T-helper 9 cell (primary cell): Measurements from ENCODE around the gene COL1A2.

Experiments
- DNase-seq: peaks from one replicate; pipeline ENCODE4 v3.0.0-alpha.2; 2020

COL1A2 gene

GRCh38 chr7:94439893-94440381 is 45.2 kb downstream of the COL1A2 start:
- DNase-seq, result no peak

DNA sequence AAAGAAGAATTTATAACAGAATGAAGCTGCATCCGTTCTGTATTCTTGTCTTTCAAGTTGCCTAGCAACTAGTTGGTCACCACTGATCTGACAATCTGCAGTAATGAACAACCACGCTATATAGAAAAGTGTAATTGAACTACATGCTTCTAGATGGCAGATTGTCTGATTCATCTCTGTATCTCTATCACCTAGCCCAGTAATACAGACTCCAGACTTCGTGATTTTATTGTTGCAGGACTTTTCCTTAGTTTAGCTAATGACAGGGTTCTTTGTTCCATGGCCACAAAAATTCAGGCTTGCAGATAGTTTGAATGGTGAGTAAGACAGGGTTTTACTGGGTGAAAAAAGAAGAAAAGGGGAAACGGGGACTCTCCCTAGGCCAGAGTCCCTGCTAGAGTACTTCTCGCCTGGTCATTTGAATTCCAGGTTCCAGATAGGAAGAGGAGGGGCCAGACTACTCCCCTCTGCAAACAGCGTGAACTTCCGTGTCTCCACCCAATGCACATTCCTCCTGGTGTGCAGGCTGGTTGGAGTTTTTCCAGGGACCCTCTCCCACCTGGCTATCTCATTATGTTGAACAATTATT is 45.9 kb downstream of the COL1A2 start:
- DNase-seq, result no peak

DNA sequence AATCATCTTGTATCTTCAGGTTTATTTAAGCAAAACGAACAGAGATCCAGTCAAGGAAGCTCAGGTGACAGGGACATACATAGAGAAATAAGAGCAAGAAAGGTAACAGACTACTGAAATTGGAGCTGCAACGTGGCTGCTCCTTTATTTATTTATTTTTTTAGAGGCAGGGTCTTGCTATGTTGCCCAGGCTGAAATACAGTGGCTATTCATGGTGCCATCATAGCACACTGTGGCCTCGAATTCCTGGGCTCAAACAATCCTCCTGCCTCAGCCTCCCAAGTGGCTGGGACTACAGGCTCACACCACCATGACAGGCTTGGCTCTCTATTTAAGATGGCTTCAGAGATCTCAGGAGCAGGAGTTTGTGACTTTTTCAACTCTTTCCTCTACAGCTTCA is 46.4 kb downstream of the COL1A2 start:
- no peak for DNase-seq

DNA sequence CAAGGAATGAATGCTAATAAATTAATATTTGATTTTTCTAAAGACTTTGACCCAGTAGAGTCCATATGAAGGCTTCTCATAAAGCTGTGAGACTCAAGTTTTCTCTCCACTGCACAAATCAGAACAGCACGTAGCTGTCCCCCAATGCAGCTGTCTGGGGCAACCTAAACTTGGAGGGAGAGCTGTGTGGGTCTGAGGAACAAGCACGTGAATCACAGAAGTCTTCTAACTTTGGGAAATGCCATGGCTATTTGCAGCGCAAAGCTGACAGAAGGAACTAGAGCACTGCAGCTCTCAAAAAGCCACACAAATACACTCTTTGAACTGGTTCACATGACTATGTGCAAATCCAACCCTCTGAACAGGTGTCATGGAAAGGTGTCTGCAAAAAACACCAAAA is 47.9 kb downstream of the COL1A2 start:
- no peak for DNase-seq

DNA sequence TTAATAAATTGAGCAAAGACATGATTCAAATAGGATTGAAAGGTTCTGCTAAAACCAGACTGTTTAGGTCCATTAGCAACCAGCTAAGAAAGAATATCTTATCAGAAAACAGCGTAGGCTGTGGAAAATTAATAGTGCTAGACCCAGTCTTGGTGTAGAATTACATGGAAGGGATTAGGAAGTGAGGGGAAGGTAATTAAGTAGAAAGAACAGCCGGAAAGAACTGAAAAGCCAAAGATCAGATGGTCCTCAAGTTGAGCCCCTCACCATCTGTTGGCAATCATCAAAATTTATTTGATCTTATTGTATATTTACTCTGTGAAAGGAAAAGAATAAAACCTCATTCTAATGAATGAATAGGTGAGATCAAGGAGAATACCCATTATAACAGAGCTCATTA is 50.1 kb downstream of the COL1A2 start:
- DNase-seq, result no peak

DNA sequence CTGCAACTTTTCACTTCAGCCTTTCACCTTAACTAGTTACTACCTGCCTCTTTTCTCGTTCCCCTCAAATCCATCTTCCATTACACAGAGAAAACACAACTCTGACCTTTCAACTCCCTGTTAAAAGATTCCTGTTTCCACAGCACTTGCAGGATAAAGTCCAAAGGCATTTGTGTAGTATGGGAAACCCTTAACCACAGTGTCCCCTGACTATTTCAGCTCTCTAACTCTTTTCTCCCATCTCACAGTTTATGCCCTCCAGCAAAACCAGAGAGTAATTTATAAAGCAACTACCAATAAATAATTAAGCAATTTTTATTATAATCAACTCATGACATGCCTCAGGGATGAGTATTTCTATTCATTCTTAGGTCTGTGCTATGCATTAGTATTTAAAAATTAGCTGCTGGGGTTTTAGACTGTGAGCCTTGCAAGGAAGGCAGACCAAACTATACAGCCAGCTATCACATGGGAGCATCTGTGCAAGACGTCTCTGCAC is 51.0 kb downstream of the COL1A2 start:
- DNase-seq, result no peak

GRCh38 chr7:94446308-94446707 is 51.6 kb downstream of the COL1A2 start:
- DNase-seq, result no peak

DNA sequence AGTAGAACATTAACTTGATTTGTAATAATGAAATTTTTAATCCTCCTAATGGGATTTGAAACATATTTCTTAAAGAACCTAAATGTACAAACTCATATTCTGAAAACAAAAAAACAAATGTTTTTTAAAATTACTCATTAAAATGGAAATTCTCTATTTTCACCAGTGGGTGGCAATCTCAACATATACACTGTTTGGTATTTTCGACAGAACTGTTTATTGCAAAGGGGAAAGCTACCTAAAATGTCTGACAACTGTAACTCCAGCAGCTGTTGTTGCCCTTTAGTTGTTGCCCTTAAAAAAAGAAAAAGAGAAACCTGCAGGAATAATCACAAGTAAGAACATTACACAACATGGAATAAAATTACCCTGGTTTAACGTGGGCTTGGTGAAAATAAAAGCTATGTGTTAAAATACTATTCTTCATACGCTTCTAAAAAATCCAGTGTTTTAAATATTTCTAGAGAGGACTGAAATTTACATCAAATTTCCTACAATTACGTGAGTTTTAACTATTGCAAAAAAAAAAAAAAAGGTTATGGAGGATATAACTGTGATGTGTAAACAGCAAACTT is 54.5 kb downstream of the COL1A2 start:
- no peak for DNase-seq

DNA sequence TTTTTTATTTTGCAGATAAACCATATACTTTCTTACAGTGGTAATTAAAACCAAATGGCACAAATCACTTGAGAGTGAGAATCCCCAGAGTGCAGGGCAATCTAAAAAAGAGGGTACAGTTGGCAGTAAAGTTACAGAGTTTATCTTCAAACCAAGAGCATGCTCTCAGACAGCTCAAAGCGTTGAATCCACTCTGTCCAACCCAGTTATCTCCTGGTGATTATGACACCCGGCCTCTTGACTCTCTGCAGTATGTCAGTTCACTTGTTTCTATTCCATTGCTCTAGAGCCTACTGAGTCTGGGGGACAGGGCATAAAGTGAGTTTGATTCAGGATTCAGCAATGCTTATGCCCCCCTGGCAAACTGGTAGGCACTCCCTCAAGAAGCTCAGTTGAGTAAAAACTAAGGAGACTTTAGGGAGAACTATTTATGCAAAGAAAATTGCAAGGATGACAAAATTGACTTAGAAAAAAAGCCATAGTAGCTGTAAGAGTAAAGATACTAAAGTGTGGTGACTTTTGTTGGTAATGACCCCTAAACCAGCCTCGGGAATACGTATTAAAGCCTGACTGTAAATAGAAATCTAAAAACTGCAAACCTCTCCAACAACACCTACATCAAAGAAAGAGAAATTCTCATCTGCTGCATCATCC is 55.5 kb downstream of the COL1A2 start:
- no peak for DNase-seq

DNA sequence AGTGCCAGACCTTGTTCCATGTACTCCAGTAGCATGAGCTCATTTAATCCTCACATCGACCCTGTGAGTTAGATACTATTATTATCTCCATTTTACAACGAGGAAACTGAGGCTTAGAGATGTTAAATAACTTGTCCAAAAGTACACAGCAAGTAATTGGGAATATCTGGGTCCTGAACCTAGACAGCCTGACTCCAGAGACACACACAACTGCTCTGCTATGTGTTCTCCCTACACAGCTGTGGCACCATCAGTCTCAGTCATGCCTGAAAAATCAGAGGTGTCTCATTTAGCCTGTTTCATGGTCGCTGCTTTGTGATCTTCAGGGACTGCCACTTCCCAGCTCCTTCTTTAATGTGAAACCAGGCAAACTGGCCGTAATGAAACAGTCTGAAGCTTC is 56.5 kb downstream of the COL1A2 start:
- no peak for DNase-seq

GRCh38 chr7:94452239-94452638 is 57.5 kb downstream of the COL1A2 start:
- no peak for DNase-seq

DNA sequence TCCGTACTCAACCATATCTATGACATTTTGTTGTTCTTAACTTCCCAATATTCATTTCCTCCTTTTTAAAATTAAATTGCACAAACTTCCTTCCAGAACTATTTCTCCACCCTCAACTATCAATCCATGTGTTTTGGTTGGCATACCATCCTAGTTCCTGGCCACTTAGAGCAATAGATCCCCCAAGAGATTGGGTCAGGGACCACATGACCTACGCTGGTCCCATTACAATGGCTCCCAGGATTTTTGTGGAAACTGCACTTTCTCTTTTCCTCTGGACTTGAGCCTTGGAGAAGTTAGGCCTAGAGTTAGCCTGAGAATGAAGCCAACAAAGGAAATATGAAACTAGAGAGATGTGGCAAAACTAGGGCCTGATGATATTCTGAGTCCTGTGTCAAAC is 59.2 kb downstream of the COL1A2 start:
- DNase-seq, result no peak

GRCh38 chr7:94458041-94458440 is 63.3 kb downstream of the COL1A2 start:
- DNase-seq, result no peak

DNA sequence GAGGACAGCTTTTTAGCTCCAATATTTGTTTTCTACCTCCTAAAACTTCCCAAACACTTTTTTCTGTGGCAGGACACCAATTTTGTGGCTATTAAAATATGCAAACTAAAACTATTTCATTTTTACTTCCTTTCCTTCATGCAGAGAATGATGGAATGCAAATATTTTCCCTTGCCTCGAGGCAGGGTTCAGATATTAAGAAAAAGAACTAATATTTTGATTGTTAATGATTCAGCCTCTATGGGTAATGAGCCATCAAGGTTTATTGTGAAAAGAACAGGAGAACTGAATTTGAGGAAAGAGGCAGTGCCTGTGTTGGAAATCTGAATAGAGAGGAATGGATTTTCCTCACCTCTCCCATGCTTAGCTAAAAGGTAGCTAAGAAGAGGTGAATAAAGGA is 71.8 kb downstream of the COL1A2 start:
- no peak for DNase-seq

DNA sequence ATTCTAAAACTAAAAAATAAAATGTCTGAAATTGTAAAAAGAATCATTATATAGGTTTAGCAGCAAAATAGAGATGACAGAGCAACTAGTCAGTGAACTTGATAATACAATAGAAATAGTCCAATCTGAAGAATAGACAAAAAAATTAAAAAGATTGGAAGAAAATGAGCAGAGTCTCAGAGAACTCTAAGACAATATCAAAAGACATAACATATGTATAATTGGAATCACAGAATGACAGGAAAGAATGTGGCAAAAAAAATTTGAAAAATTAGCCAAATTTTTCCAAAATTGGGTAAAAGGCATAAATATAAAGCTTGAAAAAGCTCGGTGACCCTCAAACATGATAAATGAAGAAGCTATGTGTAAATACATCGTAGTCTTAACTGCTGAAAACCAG is 76.9 kb downstream of the COL1A2 start:
- no peak for DNase-seq

DNA sequence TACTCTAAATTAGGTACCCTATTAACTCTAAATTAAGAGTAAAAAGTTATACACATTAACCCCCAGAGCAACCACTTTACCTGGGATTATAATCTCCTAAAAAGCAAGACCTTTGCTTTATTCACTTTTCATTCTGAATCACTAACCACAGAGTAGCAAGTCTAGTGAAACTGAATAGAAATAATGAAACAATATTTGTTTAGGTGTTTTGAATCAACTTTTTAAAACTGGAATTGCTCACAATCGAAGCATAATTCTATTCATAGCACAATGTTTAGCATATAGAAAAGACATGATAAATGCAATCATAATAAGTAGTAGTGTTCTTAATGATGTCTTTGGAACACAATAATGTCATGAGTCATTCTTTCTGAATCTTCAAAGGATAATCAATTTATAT is 77.9 kb downstream of the COL1A2 start:
- DNase-seq, result no peak

DNA sequence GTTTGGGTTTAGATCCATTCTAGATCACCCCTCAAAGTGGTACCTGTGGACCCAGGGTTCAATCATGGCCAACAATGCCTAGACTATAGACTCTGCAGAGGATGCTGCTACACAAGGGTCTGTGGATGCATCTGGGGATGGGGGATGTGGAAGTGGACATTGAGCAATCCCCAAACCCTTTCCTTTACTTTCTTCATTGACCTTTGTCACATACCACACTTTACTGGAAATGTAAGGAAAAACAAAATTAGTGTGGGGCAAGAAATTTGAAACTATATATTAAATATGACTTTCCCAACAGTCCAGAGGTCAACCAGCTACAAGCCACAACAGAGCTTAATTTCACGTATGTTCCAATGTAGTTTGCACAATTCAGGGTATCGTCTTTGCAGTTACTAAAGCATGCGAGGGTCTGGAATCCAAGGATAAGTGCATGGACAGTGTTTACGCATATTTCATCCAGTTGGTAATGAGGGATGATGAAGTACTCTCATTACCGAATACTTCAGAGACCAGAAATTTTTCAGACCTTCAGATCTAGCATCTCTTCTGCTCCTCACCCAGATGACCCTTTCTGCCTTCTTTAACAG is 81.7 kb downstream of the COL1A2 start:
- DNase-seq, result no peak

- no peak for DNase-seq
Observed at GRCh38 chr7:94477878-94478277, 83.2 kb downstream of the COL1A2 start.

GRCh38 chr7:94478648-94479214 is 84.0 kb downstream of the COL1A2 start:
- DNase-seq, result no peak
